HepG2 (cell line): Measurements from ENCODE around the gene MRPL28. TPM values are rescaled to one million over a fixed set of nuclear protein-coding genes. Genes with fewer than 3 reads are reported as not detected.
A peak's percentile ranks its signal among the peaks of the same experiment; 100 is the strongest.

Experiments used
- BHLHE40 ChIP-seq: IDR thresholded peaks from 2 replicates; pipeline ENCODE4 v1.6.1; 2011; ENCODE audit warnings: low read length, improper control_type of control experiment
- ETV5 ChIP-seq: IDR thresholded peaks from 2 replicates; pipeline ENCODE4 v1.6.1; 2018; ENCODE audit warnings: missing biosample characterization, missing genetic modification reagents, inconsistent platforms, borderline replicate concordance
- HDAC1 ChIP-seq: sonication (generic); formaldehyde crosslinking; IDR thresholded peaks from 2 replicates; pipeline ENCODE4 v1.5.1; 2020; ENCODE audit warnings: mild to moderate bottlenecking, missing genetic modification reagents
- KDM5B ChIP-seq: sonication (generic); formaldehyde crosslinking; IDR thresholded peaks from 2 replicates; pipeline ENCODE4 v1.4.0; 2020; ENCODE audit warnings: missing genetic modification reagents, mild to moderate bottlenecking, borderline replicate concordance
- MATR3 ChIP-seq: sonication (generic); formaldehyde crosslinking; IDR thresholded peaks from 2 replicates; pipeline ENCODE4 v1.4.0; 2020; ENCODE audit warnings: missing genetic modification reagents
- MBNL3 ChIP-seq: fragments of 250-450 bp; sonication (Bioruptor Pico); conservative IDR thresholded peaks from 2 replicates; pipeline ENCODE4 v1.8.0; 2022; ENCODE audit warnings: mild to moderate bottlenecking, inconsistent platforms
- MEF2D ChIP-seq: sonication (generic); formaldehyde crosslinking; IDR thresholded peaks from 2 replicates; pipeline ENCODE4 v1.5.1; 2020; ENCODE audit warnings: mild to moderate bottlenecking, missing genetic modification reagents
- MIER3 ChIP-seq: IDR thresholded peaks from 2 replicates; pipeline ENCODE4 v1.6.1; 2016; ENCODE audit warnings: missing compliant biosample characterization, borderline replicate concordance
- PHF21A ChIP-seq: sonication (generic); formaldehyde crosslinking; IDR thresholded peaks from 2 replicates; pipeline ENCODE4 v1.5.0; 2020; ENCODE audit warnings: mild to moderate bottlenecking, missing genetic modification reagents
- RORA ChIP-seq: sonication (generic); formaldehyde crosslinking; IDR thresholded peaks from 2 replicates; pipeline ENCODE4 v1.5.0; 2020; ENCODE audit warnings: mild to moderate bottlenecking, missing genetic modification reagents, moderate library complexity
- SALL2 ChIP-seq: sonication (generic); formaldehyde crosslinking; IDR thresholded peaks from 2 replicates; pipeline ENCODE4 v1.8.1; 2023; ENCODE audit warnings: mild to moderate bottlenecking, missing genetic modification reagents, inconsistent platforms
- SP4 ChIP-seq: sonication (generic); formaldehyde crosslinking; IDR thresholded peaks from 2 replicates; pipeline ENCODE4 v1.8.1; 2023; ENCODE audit warnings: mild to moderate bottlenecking, missing genetic modification reagents
- SPEN ChIP-seq: sonication (generic); formaldehyde crosslinking; IDR thresholded peaks from 2 replicates; pipeline ENCODE4 v1.5.1; 2020; ENCODE audit warnings: low read depth, mild to moderate bottlenecking, missing genetic modification reagents
- ZBTB38 ChIP-seq: sonication (generic); formaldehyde crosslinking; IDR thresholded peaks from 2 replicates; pipeline ENCODE4 v1.5.1; 2020; ENCODE audit warnings: mild to moderate bottlenecking, missing genetic modification reagents
- ZFP41 ChIP-seq: sonication (generic); formaldehyde crosslinking; IDR thresholded peaks from 2 replicates; pipeline ENCODE4 v1.4.0; 2020; ENCODE audit warnings: mild to moderate bottlenecking, missing genetic modification reagents, borderline replicate concordance
- ZNF225 ChIP-seq: sonication (generic); formaldehyde crosslinking; IDR thresholded peaks from 2 replicates; pipeline ENCODE4 v1.4.0; 2020; ENCODE audit warnings: mild to moderate bottlenecking, missing genetic modification reagents
- ZNF556 ChIP-seq: sonication (generic); formaldehyde crosslinking; IDR thresholded peaks from 2 replicates; pipeline ENCODE4 v1.4.0; 2020; ENCODE audit warnings: mild to moderate bottlenecking, missing genetic modification reagents, borderline replicate concordance
- ZNF768 ChIP-seq: sonication (generic); formaldehyde crosslinking; IDR thresholded peaks from 2 replicates; pipeline ENCODE4 v1.4.0; 2020; ENCODE audit warnings: missing genetic modification reagents
- ZSCAN21 ChIP-seq: sonication (generic); formaldehyde crosslinking; IDR thresholded peaks from 2 replicates; pipeline ENCODE4 v1.8.0; 2022; ENCODE audit warnings: mild to moderate bottlenecking, missing genetic modification reagents, moderate library complexity, borderline replicate concordance
- ZSCAN29 ChIP-seq: sonication (generic); formaldehyde crosslinking; conservative IDR thresholded peaks from 2 replicates; pipeline ENCODE4 v1.4.0; 2020; ENCODE audit warnings: mild to moderate bottlenecking, missing genetic modification reagents
- polyA plus RNA-seq, 8 experiments: library from polyadenylated mRNA; depleted of rRNA in 3 of 8; stranded (reverse) in 7 of 8; unstranded in 1 of 8; fragments of >200 nt; fragmentation: Illumina TruSeq in 4 of 8; extraction: Trizol in 4 of 8; gene quantifications; 2 replicates each; pipeline versions ENCODE4 v1.2.1 to v1.2.3, GENCODE V29; 2011 to 2016; ENCODE audit warnings: low read depth in 4 of 8, missing spikeins in 1 of 8, mixed read lengths in 1 of 8; ENCODE audit not compliant: insufficient read depth in 1 of 8
- total RNA-seq, 5 experiments: library from RNA; depleted of rRNA; stranded (reverse); fragments of >200 nt; fragmentation: Illumina TruSeq; extraction: Trizol; gene quantifications; 2 replicates each; pipeline ENCODE4 v1.2.3, GENCODE V29; 2016; ENCODE audit warnings: low read depth in 1 of 5
- TF ChIP-seq, protein P1 (sequence below): sonication (generic); formaldehyde crosslinking; IDR thresholded peaks from 2 replicates; pipeline ENCODE4 v1.5.1; 2020; ENCODE audit warnings: mild to moderate bottlenecking, missing genetic modification reagents, moderate library complexity
- TF ChIP-seq, protein P2 (sequence below): sonication (generic); formaldehyde crosslinking; IDR thresholded peaks from 2 replicates; pipeline ENCODE4 v1.5.0; 2020; ENCODE audit warnings: mild to moderate bottlenecking, missing genetic modification reagents, borderline replicate concordance

MRPL28 gene
- total and polyA plus RNA-seq, 2 of the 13 experiments (the other 11 are each of a cell fraction or from before 2014, with no cell fraction given), result 114 to 135 TPM

GRCh38 chr16:360698-361336, 9.5 kb downstream of the MRPL28 start (continued):
- TF ChIP-seq ZNF768 (0 out of 2 replicates have a peak, but pooled peaks have one; percentile 3), MEF2D (CRISPR knock-in tag) (0 out of 2 replicates have a peak, but pooled peaks have one; percentile 4), ZSCAN29 (no peak), SPEN (CRISPR knock-in tag) (peak; percentile 12; the same call in 1 of the 2 replicates), KDM5B (CRISPR knock-in tag) (peak; percentile 12; the same call in 1 of the 2 replicates), ETV5 (CRISPR knock-in tag) (no peak), RORA (CRISPR knock-in tag) (no peak), MIER3 (CRISPR knock-in tag) (no peak), ZFP41 (CRISPR knock-in tag) (0 out of 2 replicates have a peak, but pooled peaks have one; percentile 17), SP4 (CRISPR knock-in tag) (no peak), MBNL3 (CRISPR knock-in tag) (no peak), PHF21A (CRISPR knock-in tag) (0 out of 2 replicates have a peak, but pooled peaks have one; percentile 4), MATR3 (no peak), ZBTB38 (CRISPR knock-in tag) (peak; percentile 100), ZSCAN21 (CRISPR knock-in tag) (no peak), BHLHE40 (peak; percentile 65), SALL2 (CRISPR knock-in tag) (no peak), ZNF225 (CRISPR knock-in tag) (no peak), HDAC1 (CRISPR knock-in tag) (0 out of 2 replicates have a peak, but pooled peaks have one; percentile 47), ZNF556 (CRISPR knock-in tag) (0 out of 2 replicates have a peak, but pooled peaks have one; percentile 7)
- TF ChIP-seq, protein P1, sequence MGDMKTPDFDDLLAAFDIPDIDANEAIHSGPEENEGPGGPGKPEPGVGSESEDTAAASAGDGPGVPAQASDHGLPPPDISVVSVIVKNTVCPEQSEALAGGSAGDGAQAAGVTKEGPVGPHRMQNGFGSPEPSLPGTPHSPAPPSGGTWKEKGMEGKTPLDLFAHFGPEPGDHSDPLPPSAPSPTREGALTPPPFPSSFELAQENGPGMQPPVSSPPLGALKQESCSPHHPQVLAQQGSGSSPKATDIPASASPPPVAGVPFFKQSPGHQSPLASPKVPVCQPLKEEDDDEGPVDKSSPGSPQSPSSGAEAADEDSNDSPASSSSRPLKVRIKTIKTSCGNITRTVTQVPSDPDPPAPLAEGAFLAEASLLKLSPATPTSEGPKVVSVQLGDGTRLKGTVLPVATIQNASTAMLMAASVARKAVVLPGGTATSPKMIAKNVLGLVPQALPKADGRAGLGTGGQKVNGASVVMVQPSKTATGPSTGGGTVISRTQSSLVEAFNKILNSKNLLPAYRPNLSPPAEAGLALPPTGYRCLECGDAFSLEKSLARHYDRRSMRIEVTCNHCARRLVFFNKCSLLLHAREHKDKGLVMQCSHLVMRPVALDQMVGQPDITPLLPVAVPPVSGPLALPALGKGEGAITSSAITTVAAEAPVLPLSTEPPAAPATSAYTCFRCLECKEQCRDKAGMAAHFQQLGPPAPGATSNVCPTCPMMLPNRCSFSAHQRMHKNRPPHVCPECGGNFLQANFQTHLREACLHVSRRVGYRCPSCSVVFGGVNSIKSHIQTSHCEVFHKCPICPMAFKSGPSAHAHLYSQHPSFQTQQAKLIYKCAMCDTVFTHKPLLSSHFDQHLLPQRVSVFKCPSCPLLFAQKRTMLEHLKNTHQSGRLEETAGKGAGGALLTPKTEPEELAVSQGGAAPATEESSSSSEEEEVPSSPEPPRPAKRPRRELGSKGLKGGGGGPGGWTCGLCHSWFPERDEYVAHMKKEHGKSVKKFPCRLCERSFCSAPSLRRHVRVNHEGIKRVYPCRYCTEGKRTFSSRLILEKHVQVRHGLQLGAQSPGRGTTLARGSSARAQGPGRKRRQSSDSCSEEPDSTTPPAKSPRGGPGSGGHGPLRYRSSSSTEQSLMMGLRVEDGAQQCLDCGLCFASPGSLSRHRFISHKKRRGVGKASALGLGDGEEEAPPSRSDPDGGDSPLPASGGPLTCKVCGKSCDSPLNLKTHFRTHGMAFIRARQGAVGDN (CRISPR knock-in tag), result peak; percentile 58
- TF ChIP-seq, protein P2, sequence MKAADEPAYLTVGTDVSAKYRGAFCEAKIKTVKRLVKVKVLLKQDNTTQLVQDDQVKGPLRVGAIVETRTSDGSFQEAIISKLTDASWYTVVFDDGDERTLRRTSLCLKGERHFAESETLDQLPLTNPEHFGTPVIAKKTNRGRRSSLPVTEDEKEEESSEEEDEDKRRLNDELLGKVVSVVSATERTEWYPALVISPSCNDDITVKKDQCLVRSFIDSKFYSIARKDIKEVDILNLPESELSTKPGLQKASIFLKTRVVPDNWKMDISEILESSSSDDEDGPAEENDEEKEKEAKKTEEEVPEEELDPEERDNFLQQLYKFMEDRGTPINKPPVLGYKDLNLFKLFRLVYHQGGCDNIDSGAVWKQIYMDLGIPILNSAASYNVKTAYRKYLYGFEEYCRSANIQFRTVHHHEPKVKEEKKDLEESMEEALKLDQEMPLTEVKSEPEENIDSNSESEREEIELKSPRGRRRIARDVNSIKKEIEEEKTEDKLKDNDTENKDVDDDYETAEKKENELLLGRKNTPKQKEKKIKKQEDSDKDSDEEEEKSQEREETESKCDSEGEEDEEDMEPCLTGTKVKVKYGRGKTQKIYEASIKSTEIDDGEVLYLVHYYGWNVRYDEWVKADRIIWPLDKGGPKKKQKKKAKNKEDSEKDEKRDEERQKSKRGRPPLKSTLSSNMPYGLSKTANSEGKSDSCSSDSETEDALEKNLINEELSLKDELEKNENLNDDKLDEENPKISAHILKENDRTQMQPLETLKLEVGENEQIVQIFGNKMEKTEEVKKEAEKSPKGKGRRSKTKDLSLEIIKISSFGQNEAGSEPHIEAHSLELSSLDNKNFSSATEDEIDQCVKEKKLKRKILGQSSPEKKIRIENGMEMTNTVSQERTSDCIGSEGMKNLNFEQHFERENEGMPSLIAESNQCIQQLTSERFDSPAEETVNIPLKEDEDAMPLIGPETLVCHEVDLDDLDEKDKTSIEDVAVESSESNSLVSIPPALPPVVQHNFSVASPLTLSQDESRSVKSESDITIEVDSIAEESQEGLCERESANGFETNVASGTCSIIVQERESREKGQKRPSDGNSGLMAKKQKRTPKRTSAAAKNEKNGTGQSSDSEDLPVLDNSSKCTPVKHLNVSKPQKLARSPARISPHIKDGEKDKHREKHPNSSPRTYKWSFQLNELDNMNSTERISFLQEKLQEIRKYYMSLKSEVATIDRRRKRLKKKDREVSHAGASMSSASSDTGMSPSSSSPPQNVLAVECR (CRISPR knock-in tag), result 0 out of 2 replicates have a peak, but pooled peaks have one; percentile 10
